ENCODE measurements around the gene TAB2.
"Not testable (repeated sequence)": the region's sequence is repeated elsewhere in the genome, so short reads cannot be mapped to it uniquely, and the experiment has no call there.

Gene TAB2

GRCh38 chr6:149316108-149316727 is 1.3 kb upstream of the TAB2 start:
- DNase-seq (ENCODE audit: low read depth in 2 of 2) = no peak
- TF ChIP-seq, protein P1, sequence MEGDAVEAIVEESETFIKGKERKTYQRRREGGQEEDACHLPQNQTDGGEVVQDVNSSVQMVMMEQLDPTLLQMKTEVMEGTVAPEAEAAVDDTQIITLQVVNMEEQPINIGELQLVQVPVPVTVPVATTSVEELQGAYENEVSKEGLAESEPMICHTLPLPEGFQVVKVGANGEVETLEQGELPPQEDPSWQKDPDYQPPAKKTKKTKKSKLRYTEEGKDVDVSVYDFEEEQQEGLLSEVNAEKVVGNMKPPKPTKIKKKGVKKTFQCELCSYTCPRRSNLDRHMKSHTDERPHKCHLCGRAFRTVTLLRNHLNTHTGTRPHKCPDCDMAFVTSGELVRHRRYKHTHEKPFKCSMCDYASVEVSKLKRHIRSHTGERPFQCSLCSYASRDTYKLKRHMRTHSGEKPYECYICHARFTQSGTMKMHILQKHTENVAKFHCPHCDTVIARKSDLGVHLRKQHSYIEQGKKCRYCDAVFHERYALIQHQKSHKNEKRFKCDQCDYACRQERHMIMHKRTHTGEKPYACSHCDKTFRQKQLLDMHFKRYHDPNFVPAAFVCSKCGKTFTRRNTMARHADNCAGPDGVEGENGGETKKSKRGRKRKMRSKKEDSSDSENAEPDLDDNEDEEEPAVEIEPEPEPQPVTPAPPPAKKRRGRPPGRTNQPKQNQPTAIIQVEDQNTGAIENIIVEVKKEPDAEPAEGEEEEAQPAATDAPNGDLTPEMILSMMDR (IDR thresholded peaks at IDR 0.05; ENCODE audit: low read depth, low read length) = no peak

GRCh38 chr6:149316740-149317643 is 520 bp upstream of the TAB2 start:
- TF ChIP-seq, protein P1 (IDR thresholded peaks at IDR 0.05; ENCODE audit: low read depth, low read length) = no peak
- DNase-seq (ENCODE audit: low read depth in 2 of 2) = peak; percentile 93 to 95
- H3K4me3 ChIP-seq (replicated peaks in 1 of 2; ENCODE audit: low read depth in 2 of 2, low read length in 2 of 2) = peak overlapping the region; percentile 87 to 96

More at GRCh38 chr6:149316108-149316727, 1.3 kb upstream of the TAB2 start:
- peak overlapping the region; percentile 87 to 96 for H3K4me3 ChIP-seq (replicated peaks in 1 of 2; ENCODE audit: low read depth in 2 of 2, low read length in 2 of 2)

DNA sequence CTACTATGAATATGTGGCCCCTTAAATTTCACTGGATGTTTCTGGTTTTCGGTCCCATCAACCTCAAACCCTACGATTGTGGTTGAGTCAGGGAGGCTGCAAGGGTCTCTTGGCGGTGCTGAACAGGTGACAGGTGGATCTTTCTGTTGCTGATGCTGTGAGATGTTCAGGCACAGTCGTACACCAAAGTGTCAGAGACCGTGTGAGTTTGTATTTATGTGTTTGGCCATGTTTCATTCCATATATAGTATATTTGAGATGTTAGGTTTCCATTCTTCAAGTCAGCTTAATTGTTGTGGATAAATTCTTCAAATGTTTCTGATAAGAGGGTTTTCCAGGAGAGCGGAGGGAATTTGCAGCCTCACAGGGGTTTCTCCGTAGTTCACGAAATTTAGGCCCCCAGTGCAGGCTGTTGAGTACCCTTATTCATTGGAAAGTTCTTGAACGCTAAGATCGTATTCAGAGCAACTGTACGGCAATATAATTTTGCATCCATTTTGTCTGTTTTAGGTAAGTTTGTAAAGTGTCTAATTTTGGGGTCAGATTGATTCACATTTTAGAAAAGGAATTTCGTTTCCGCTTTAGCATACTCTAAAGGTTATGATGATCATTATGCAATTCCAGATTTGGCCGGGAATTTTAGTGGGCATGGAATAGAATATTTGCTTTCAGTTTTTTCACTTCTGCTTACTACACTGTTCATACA is 1.2 kb downstream of the TAB2 start:
- peak overlapping the region; percentile 84 to 96 for H3K4me3 ChIP-seq (replicated peaks in 1 of 2; ENCODE audit: low read depth in 2 of 2, low read length in 2 of 2)
- peak in 1 of 2 donors; percentile 27 for DNase-seq (ENCODE audit: low read depth in 2 of 2)
- TF ChIP-seq, protein P1 (IDR thresholded peaks at IDR 0.05; ENCODE audit: low read depth, low read length) = no peak

GRCh38 chr6:149319422-149319821 is 1.9 kb downstream of the TAB2 start:
- peak in 1 of 2 donors; percentile 34 for DNase-seq (ENCODE audit: low read depth in 2 of 2)
- TF ChIP-seq, protein P1 (IDR thresholded peaks at IDR 0.05; ENCODE audit: low read depth, low read length) = no peak
- H3K4me3 ChIP-seq (replicated peaks in 1 of 2; ENCODE audit: low read depth in 2 of 2, low read length in 2 of 2) = peak overlapping the region; percentile 84 to 96

DNA sequence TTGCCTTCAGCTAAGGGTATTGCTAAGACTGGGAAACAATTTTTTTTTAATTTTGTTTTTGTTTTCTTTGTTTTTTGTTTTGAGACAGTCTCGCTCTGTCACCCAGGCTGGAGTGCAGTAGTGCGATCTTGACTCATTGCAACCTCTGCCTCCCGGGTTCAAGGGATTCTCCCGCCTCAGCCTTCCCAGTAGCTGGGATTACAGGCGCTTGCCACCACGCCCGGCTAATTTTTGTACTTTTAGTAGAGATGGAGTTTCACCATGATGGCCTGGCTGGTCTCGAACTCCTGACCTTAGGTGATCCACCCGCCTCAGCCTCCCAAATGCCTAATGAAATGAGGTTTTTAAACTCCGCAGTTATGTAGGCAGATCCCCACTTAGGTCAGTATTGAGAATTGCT is 2.5 kb downstream of the TAB2 start:
- H3K4me3 ChIP-seq (replicated peaks in 1 of 2; ENCODE audit: low read depth in 2 of 2, low read length in 2 of 2); DNase-seq (ENCODE audit: low read depth in 2 of 2): not testable (repeated sequence)

DNA sequence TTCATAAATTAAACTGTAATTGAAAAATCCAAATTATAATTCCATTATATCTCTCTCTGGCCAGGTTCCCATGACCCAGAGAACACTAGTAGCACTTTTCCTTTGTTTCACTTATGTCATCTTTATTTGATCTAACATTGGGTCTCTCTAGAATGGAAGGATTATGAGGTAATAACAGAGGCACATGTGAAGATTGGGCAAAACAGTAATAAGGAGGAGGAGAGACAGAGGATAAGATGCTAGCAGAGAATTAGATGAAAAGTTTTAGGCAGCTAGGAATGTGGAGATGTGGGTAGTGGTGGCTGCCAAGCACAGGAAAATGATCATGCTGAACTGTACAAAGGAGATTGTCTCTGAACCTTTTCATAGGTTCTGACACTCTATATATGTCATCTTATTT is 3.3 kb downstream of the TAB2 start:
- DNase-seq (ENCODE audit: low read depth in 2 of 2) = peak in 1 of 2 donors; percentile 28
- no peak overlapping the region for H3K4me3 ChIP-seq (replicated peaks in 1 of 2; ENCODE audit: low read depth in 2 of 2, low read length in 2 of 2)
- TF ChIP-seq, protein P1 (IDR thresholded peaks at IDR 0.05; ENCODE audit: low read depth, low read length) = no peak

DNA sequence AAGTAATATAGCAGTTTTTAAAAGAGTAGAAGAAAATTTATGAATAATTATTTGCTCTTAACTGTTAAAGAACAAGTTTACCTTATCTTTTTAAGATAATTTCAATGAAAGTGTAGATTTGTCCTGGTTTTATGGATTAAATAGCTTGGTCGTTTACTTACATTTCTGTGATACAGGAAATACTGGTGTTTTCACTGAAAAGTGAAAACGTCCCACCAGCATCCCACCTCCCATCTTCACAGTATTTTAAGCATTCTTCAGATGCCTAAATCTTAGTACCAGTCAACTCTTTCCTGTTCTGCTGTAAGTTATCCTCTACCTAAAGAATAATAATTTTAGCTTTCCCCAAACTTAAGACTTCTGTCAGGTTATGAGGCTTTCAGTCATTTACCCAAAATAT is 5.8 kb downstream of the TAB2 start:
- TF ChIP-seq, protein P1 (IDR thresholded peaks at IDR 0.05; ENCODE audit: low read depth, low read length) = no peak
- DNase-seq (ENCODE audit: low read depth in 2 of 2) = no peak
- no peak overlapping the region for H3K4me3 ChIP-seq (replicated peaks in 1 of 2; ENCODE audit: low read depth in 2 of 2, low read length in 2 of 2)
